ENCODE results near the gene MGAT4D. TPM values are rescaled to one million over a fixed set of nuclear protein-coding genes. Genes with fewer than 3 reads are reported as not detected.

The MGAT4D gene
- total RNA-seq (not detected), total RNA-seq (0 to 0.27 (median 0) reads per million in 172 experiments)
- not detected for polyA plus RNA-seq (2013, experiment 1 of 2)
- not detected for polyA plus RNA-seq (2013, experiment 2 of 2)

DNA sequence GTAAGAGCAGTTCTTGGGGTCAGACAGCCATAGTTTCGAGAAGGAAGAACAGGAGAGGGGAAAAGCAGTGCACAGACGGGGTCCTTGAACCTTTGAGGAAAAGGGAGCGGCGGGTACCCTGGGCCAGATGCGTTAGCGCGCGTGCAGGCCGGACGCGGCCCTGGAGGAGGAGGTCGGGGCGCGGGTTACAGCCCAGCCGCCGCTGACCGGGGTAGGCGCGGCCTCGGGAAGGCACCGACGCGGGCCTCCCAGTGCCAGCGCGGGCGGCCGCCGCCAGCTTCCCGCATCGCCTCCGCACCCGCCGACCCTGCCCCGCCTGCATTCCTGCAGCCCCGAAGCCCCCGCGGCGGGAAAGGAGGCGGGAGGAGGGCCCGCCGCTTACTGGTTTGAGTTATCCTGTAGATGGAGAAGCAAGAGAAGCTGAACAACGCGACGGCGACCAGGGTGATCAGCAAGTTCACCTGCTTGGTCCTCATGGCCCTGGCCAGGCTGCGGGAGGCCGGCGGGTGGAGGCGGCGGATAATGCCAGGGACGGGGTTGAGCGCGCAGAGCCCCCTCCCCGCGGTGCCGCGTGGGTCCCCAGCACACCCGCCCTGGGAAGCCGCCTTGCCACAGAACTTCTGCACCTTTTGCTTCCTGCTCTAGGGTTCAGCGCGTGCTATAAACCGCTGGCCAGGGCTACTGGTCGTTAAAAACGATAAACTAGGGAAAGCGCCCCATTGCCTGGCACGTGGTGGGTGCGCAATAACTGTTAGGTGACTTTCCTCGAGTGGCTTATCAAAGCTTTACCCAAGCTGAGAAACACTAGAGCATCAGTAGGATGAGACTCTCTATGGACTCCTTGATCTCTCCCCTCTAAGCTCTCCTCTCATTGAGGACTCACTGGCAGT lies at the start of gene MGAT4D:
TSS of gene MGAT4D (minus strand) at position 547 of the 890 bp plus-strand sequence. CDS start at position 476, 71 bp downstream.
- peak within 1 kb of the TSS; percentile 72 for H3K4me3 Mint-ChIP-seq

GRCh38 chr4:140533951-140534480 lies 35.9 kb upstream of the MGAT4D start:
- POLR2A ChIA-PET: no interaction called here
- Mint-ChIP-seq H3K4me1 (ENCODE audit: low read depth) (no peaks in the 10 kb centered on the region), H3K9me3 (no peaks in the 10 kb centered on the region), H3K36me3 (ENCODE audit: low read depth) (peaks cover 47% of the 10 kb centered on the region), H3K4me3 (no peak overlapping the region), H3K27ac (no peak overlapping the region), H3K27me3 (no peaks in the 10 kb centered on the region)
- Histone ChIP-seq H3K4me3 (ENCODE audit: low read length) (no peak overlapping the region), H3K27ac (ENCODE audit: low read depth in 1 of 2, low read length in 2 of 2) (no peak overlapping the region), H3K9me3 (ENCODE audit: control insufficient read depth in 1 of 2, insufficient read depth in 1 of 2, low read length in 2 of 2) (no peaks in the 10 kb centered on the region), H3K36me3 (ENCODE audit: insufficient read depth, low read length) (peaks cover 22% of the 10 kb centered on the region), H3K4me1 (ENCODE audit: insufficient read depth, low read length) (no peaks in the 10 kb centered on the region), H3K27me3 (ENCODE audit: control insufficient read depth in 1 of 2, insufficient read depth in 2 of 2, low read length in 2 of 2) (no peaks in the 10 kb centered on the region)
- CTCF ChIA-PET: no interaction called here
- DNase-seq (no peak), ATAC-seq (ENCODE audit: poor library complexity) (no peak)
- intact Hi-C loops (cut with DNase I, micrococcal nuclease): no loop called here
- TF ChIP-seq, protein P1, sequence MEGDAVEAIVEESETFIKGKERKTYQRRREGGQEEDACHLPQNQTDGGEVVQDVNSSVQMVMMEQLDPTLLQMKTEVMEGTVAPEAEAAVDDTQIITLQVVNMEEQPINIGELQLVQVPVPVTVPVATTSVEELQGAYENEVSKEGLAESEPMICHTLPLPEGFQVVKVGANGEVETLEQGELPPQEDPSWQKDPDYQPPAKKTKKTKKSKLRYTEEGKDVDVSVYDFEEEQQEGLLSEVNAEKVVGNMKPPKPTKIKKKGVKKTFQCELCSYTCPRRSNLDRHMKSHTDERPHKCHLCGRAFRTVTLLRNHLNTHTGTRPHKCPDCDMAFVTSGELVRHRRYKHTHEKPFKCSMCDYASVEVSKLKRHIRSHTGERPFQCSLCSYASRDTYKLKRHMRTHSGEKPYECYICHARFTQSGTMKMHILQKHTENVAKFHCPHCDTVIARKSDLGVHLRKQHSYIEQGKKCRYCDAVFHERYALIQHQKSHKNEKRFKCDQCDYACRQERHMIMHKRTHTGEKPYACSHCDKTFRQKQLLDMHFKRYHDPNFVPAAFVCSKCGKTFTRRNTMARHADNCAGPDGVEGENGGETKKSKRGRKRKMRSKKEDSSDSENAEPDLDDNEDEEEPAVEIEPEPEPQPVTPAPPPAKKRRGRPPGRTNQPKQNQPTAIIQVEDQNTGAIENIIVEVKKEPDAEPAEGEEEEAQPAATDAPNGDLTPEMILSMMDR (IDR thresholded peaks at IDR 0.05): no peak

More for the DNA sequence above, at the start of gene MGAT4D:
- H3K27ac ChIP-seq (ENCODE audit: low read depth in 1 of 2, low read length in 2 of 2): no peak within 1 kb of the TSS
- Mint-ChIP-seq H3K27ac (no peak within 1 kb of the TSS), H3K27me3 (peaks cover 74% of the 10 kb centered on the region), H3K9me3 (no peaks in the 10 kb centered on the region), H3K4me1 (ENCODE audit: low read depth) (peaks cover 3% of the 10 kb centered on the region), H3K36me3 (ENCODE audit: low read depth) (no peaks in the 10 kb centered on the region)
- ChIA-PET CTCF (no interaction called here), POLR2A (no interaction called here)
- peaks cover 28 to 66% of the 10 kb centered on the region in 2 experiments for H3K27me3 ChIP-seq (ENCODE audit: control insufficient read depth in 1 of 2, insufficient read depth in 2 of 2, low read length in 2 of 2)
- intact Hi-C loops (cut with DNase I, micrococcal nuclease): no loop called here
- H3K9me3 ChIP-seq (ENCODE audit: control insufficient read depth in 1 of 2, insufficient read depth in 1 of 2, low read length in 2 of 2): peaks cover 0 to 3% of the 10 kb centered on the region in 2 experiments
- TF ChIP-seq, protein P1 (IDR thresholded peaks at IDR 0.05): no peak
- peak within 1 kb of the TSS; percentile 12 for H3K4me3 ChIP-seq (ENCODE audit: low read length)
- no peaks in the 10 kb centered on the region for H3K36me3 ChIP-seq (ENCODE audit: insufficient read depth, low read length)
- peaks cover 9% of the 10 kb centered on the region for H3K4me1 ChIP-seq (ENCODE audit: insufficient read depth, low read length)
- ATAC-seq (ENCODE audit: poor library complexity) (peak; percentile 29), DNase-seq (peak in 1 of 14 experiments; percentile 2)

- no peak for ATAC-seq (ENCODE audit: poor library complexity)
- POLR2A ChIA-PET: no interaction called here
Measured at GRCh38 chr4:140529434-140529833, 31.3 kb upstream of the MGAT4D start.

More at GRCh38 chr4:140529434-140529833, 31.3 kb upstream of the MGAT4D start:
- Mint-ChIP-seq H3K4me3 (no peak overlapping the region), H3K4me1 (ENCODE audit: low read depth) (peaks cover 14% of the 10 kb centered on the region), H3K9me3 (no peaks in the 10 kb centered on the region), H3K27ac (no peak overlapping the region), H3K27me3 (no peaks in the 10 kb centered on the region), H3K36me3 (ENCODE audit: low read depth) (peaks cover 32% of the 10 kb centered on the region)
- Histone ChIP-seq H3K4me1 (ENCODE audit: insufficient read depth, low read length) (peaks cover 1% of the 10 kb centered on the region), H3K4me3 (ENCODE audit: low read length) (no peak overlapping the region), H3K27ac (ENCODE audit: low read depth in 1 of 2, low read length in 2 of 2) (no peak overlapping the region), H3K36me3 (ENCODE audit: insufficient read depth, low read length) (peaks cover 15% of the 10 kb centered on the region), H3K9me3 (ENCODE audit: control insufficient read depth in 1 of 2, insufficient read depth in 1 of 2, low read length in 2 of 2) (no peaks in the 10 kb centered on the region), H3K27me3 (ENCODE audit: control insufficient read depth in 1 of 2, insufficient read depth in 2 of 2, low read length in 2 of 2) (no peaks in the 10 kb centered on the region)
- no peak for DNase-seq
- intact Hi-C loops (cut with DNase I, micrococcal nuclease): loop anchor here (5.0 to 10.0 kb wide), 5 partner anchors 375 to 1515 kb away; partner anchors contain the start of genes MAML3 (in 1 of the 2), NOCT (in 1 of the 2), RAB33B (in 1 of the 2) and SETD7 (in 1 of the 2)
- TF ChIP-seq, protein P1 (IDR thresholded peaks at IDR 0.05): no peak
- CTCF ChIA-PET: no interaction called here

All from CD4-positive, alpha-beta T cell (primary cell).